H1 (cell line): ENCODE data around the gene CYB561. TPM values are rescaled to one million over a fixed set of nuclear protein-coding genes. Genes with fewer than 3 reads are reported as not detected.

ENCODE experiments used
- CTCF ChIA-PET: fragments of 300-600 bp; sonication (Branson Sonifier 250); formaldehyde crosslinking; loops from one replicate; lab custom pipeline; 2021; ENCODE audit not compliant: partially characterized antibody; lab: Charles Lee
- POLR2A ChIA-PET: fragments of 300-600 bp; sonication (Branson Sonifier 250); formaldehyde crosslinking; loops from one replicate; lab custom pipeline; 2021; ENCODE audit warnings: inconsistent platforms; ENCODE audit not compliant: partially characterized antibody; lab: Charles Lee
- DNase-seq, 2 experiments: peaks; one replicate each; pipeline versions ENCODE4 v3.0.0 to v3.0.0-alpha.2; 2010 to 2022; ENCODE audit warnings: low spot score in 2 of 2, low read depth in 1 of 2, mixed read lengths in 1 of 2
- FAIRE-seq: peaks from 2 replicates; lab custom pipeline; 2011; peaks lifted over from hg19 to GRCh38; lab: Jason Lieb, UNC
- H2AFZ ChIP-seq: 2 replicates; pipeline ENCODE4 v1.8.1; 2012; ENCODE audit warnings: low read length, inconsistent platforms
- H2AK5ac ChIP-seq: 2 replicates; pipeline ENCODE4 v1.6.1; 2013; ENCODE audit warnings: low read depth, low read length
- H2BK120ac ChIP-seq: replicated peaks from 2 replicates; pipeline ENCODE3; 2013; ENCODE audit warnings: low read depth, low read length, inconsistent platforms
- H2BK12ac ChIP-seq: 2 replicates; pipeline ENCODE4 v1.6.1; 2013; ENCODE audit warnings: low read depth, low read length
- H2BK15ac ChIP-seq: 2 replicates; pipeline ENCODE4 v1.6.1; 2013; ENCODE audit warnings: low read length
- H2BK20ac ChIP-seq: 2 replicates; pipeline ENCODE4 v1.6.1; 2013; ENCODE audit warnings: low read length
- H2BK5ac ChIP-seq: 2 replicates; pipeline ENCODE4 v1.6.1; 2013; ENCODE audit warnings: low read depth, low read length
- H3K14ac ChIP-seq: 2 replicates; pipeline ENCODE4 v1.6.1; 2013; ENCODE audit warnings: inconsistent platforms; ENCODE audit not compliant: insufficient read length
- H3K18ac ChIP-seq: 2 replicates; pipeline ENCODE4 v1.6.1; 2013; ENCODE audit warnings: low read length; ENCODE audit errors: extremely low read depth
- H3K23ac ChIP-seq: 2 replicates; pipeline ENCODE4 v1.6.1; 2013; ENCODE audit warnings: inconsistent platforms; ENCODE audit not compliant: insufficient read length
- H3K23me2 ChIP-seq: 2 replicates; pipeline ENCODE4 v1.6.1; 2013; ENCODE audit warnings: low read depth, low read length
- H3K27ac ChIP-seq: 2 replicates; pipeline ENCODE4 v1.6.1; 2011; ENCODE audit warnings: low read depth, low read length, inconsistent platforms
- H3K27me3 ChIP-seq, 4 experiments: replicated peaks in 1 of 4; 1 replicate in 1 of 4; 2 replicates in 3 of 4; pipeline versions ENCODE4 v1.6.1 to v1.8.1; 2011 to 2013; ENCODE audit warnings: low read length in 3 of 4, mild to moderate bottlenecking in 3 of 4, inconsistent platforms in 2 of 4, mixed read lengths in 2 of 4, moderate library complexity in 1 of 4; ENCODE audit not compliant: control insufficient read depth in 3 of 4, insufficient read depth in 3 of 4; ENCODE audit errors: extremely low read depth in 1 of 4
- H3K36me3 ChIP-seq, 4 experiments: 2 replicates each; pipeline versions ENCODE4 v1.6.1 to v1.8.1; 2011 to 2013; ENCODE audit warnings: mild to moderate bottlenecking in 4 of 4, low read length in 3 of 4, moderate library complexity in 2 of 4, control low read depth in 1 of 4, inconsistent platforms in 1 of 4; ENCODE audit not compliant: insufficient read depth in 4 of 4, control insufficient read depth in 2 of 4
- H3K4ac ChIP-seq: replicated peaks from 2 replicates; pipeline ENCODE3; 2013; ENCODE audit warnings: low read length, low read depth, mixed read lengths, inconsistent platforms; ENCODE audit not compliant: insufficient read length
- H3K4me1 ChIP-seq, 4 experiments: replicated peaks in 1 of 4; 1 replicate in 1 of 4; 2 replicates in 3 of 4; pipeline versions ENCODE4 v1.6.1 to v1.8.1; 2011 to 2013; ENCODE audit warnings: low read length in 3 of 4, inconsistent platforms in 2 of 4, mixed read lengths in 1 of 4; ENCODE audit not compliant: insufficient read depth in 4 of 4, control insufficient read depth in 3 of 4
- H3K4me2 ChIP-seq, 2 experiments: 2 replicates each; pipeline versions ENCODE4 v1.6.1 to v1.8.1; 2011 to 2013; ENCODE audit warnings: low read depth in 2 of 2, low read length in 2 of 2, control low read depth in 1 of 2, inconsistent platforms in 1 of 2, mild to moderate bottlenecking in 1 of 2; ENCODE audit not compliant: insufficient read depth in 1 of 2
- H3K4me3 ChIP-seq, 4 experiments: fragments of 200-600, 300-600 bp in 1 of 4; sonication (generic), shearing (Covaris generic), sonication (Bioruptor Twin) in 1 of 4; 2 replicates each; pipeline versions ENCODE4 v1.5.1 to v1.8.1; 2011 to 2016; ENCODE audit warnings: low read length in 4 of 4, low read depth in 3 of 4, control low read depth in 2 of 4, inconsistent platforms in 2 of 4, mild to moderate bottlenecking in 2 of 4, mixed read lengths in 1 of 4, moderate library complexity in 1 of 4; ENCODE audit not compliant: insufficient read depth in 2 of 4; ENCODE audit errors: extremely low read depth in 1 of 4
- H3K56ac ChIP-seq: replicated peaks from 2 replicates; pipeline ENCODE3; 2013; ENCODE audit warnings: low read depth, mild to moderate bottlenecking, mixed read lengths, low read length, inconsistent platforms; ENCODE audit not compliant: insufficient read length
- H3K79me1 ChIP-seq: 2 replicates; pipeline ENCODE4 v1.6.1; 2013; ENCODE audit warnings: low read depth, low read length, control low read depth
- H3K79me2 ChIP-seq, 2 experiments: 2 replicates each; pipeline versions ENCODE4 v1.6.1 to v1.8.1; 2012 to 2013; ENCODE audit warnings: low read length in 2 of 2, mild to moderate bottlenecking in 2 of 2, inconsistent platforms in 1 of 2; ENCODE audit not compliant: insufficient read depth in 2 of 2, control insufficient read depth in 1 of 2
- H3K9ac ChIP-seq, 4 experiments: replicated peaks in 1 of 4; 1 replicate in 1 of 4; 2 replicates in 3 of 4; pipeline versions ENCODE4 v1.6.1 to v1.8.1; 2011 to 2013; ENCODE audit warnings: low read depth in 3 of 4, low read length in 3 of 4, control low read depth in 2 of 4, mild to moderate bottlenecking in 2 of 4, moderate library complexity in 2 of 4, inconsistent platforms in 1 of 4; ENCODE audit errors: extremely low read depth in 1 of 4
- H3K9me3 ChIP-seq, 2 experiments: 2 replicates each; pipeline versions ENCODE4 v1.6.1 to v1.8.1; 2012 to 2013; ENCODE audit warnings: mild to moderate bottlenecking in 2 of 2, moderate library complexity in 2 of 2, control low read depth in 1 of 2, inconsistent platforms in 1 of 2, low read depth in 1 of 2, low read length in 1 of 2, mixed read lengths in 1 of 2; ENCODE audit not compliant: insufficient read depth in 2 of 2
- H4K20me1 ChIP-seq, 2 experiments: replicated peaks in 1 of 2; 2 replicates each; pipeline versions ENCODE3 to v1.8.1; 2011 to 2013; ENCODE audit warnings: inconsistent platforms in 2 of 2, low read length in 2 of 2, mild to moderate bottlenecking in 1 of 2; ENCODE audit not compliant: insufficient read depth in 2 of 2, control insufficient read depth in 1 of 2
- H4K5ac ChIP-seq: 2 replicates; pipeline ENCODE4 v1.6.1; 2013; ENCODE audit warnings: low read length, low read depth, mixed read lengths, inconsistent platforms; ENCODE audit not compliant: insufficient read length
- H4K8ac ChIP-seq: 2 replicates; pipeline ENCODE4 v1.8.0; 2013; ENCODE audit warnings: mild to moderate bottlenecking, moderate library complexity, low read length, inconsistent platforms; ENCODE audit not compliant: insufficient read depth; ENCODE audit errors: extremely low read depth
- H4K91ac ChIP-seq: replicated peaks from 2 replicates; pipeline ENCODE3; 2013; ENCODE audit warnings: low read length, mixed read lengths, inconsistent platforms; ENCODE audit not compliant: insufficient read length
- GTF2F1 ChIP-seq: IDR thresholded peaks from 2 replicates; pipeline ENCODE4 v1.6.1; 2012; ENCODE audit warnings: low read depth, low read length, improper control_type of control experiment, borderline replicate concordance
- HDAC6 ChIP-seq: IDR thresholded peaks from one replicate; pipeline ENCODE4 v1.7.1; 2012; ENCODE audit warnings: low read depth, mild to moderate bottlenecking, inconsistent platforms, low read length, moderate library complexity
- JUN ChIP-seq: IDR thresholded peaks from 2 replicates; pipeline ENCODE4 v1.6.1; 2011; ENCODE audit warnings: low read depth, mild to moderate bottlenecking, improper control_type of control experiment, low read length
- KDM1A ChIP-seq: fragments of 200-600, 300-600 bp; sonication (generic); IDR thresholded peaks from 2 replicates; pipeline ENCODE4 v1.7.1; 2016; ENCODE audit warnings: mild to moderate bottlenecking, low read length, borderline replicate concordance
- NRF1 ChIP-seq: IDR thresholded peaks from 2 replicates; pipeline ENCODE4 v1.6.1; 2011; ENCODE audit warnings: mild to moderate bottlenecking, low read depth, low read length, improper control_type of control experiment
- POLR2AphosphoS5 ChIP-seq: IDR thresholded peaks from 2 replicates; pipeline ENCODE4 v1.6.1; 2011; ENCODE audit warnings: low read depth, low read length
- TAF7 ChIP-seq: optimal IDR thresholded peaks from 2 replicates; pipeline ENCODE3; 2011; ENCODE audit warnings: low read depth, mild to moderate bottlenecking, inconsistent platforms, low read length, moderate library complexity, borderline replicate concordance
- TBP ChIP-seq: IDR thresholded peaks from 2 replicates; pipeline ENCODE4 v1.6.1; 2011; ENCODE audit warnings: low read depth, low read length, improper control_type of control experiment
- ZNF274 ChIP-seq: IDR thresholded peaks from 2 replicates; pipeline ENCODE4 v1.7.0; 2012; ENCODE audit warnings: low read length, borderline replicate concordance; ENCODE audit errors: extremely low read depth
- WGBS, 2 experiments: shearing (Covaris generic) in 1 of 2; methylation state at CpG; one replicate each; pipeline versions ENCODE4 v1.1.6 to v1.1.7; 2013 to 2015; ENCODE audit warnings: low lambda C conversion rate in 2 of 2, mixed read lengths in 2 of 2, inconsistent platforms in 1 of 2, low coverage in 1 of 2, missing lambda C conversion rate in 1 of 2; ENCODE audit not compliant: insufficient replicate concordance in 2 of 2, insufficient coverage in 1 of 2, insufficient read length in 1 of 2; ENCODE audit errors: extremely low coverage in 1 of 2, missing lambda C conversion rate in 1 of 2; 5-methylcytosine and 5-hydroxymethylcytosine counted together
- polyA plus RNA-seq, 7 experiments: library from polyadenylated mRNA; depleted of rRNA in 3 of 7; stranded (reverse) in 5 of 7; unstranded in 2 of 7; fragments of >200 nt in 5 of 7; fragments of 200-250 nt in 2 of 7; gene quantifications; 1 replicate in 5 of 7; 2 replicates in 1 of 7; 4 replicates in 1 of 7; pipeline versions ENCODE4 v1.2.1 to v1.2.3, GENCODE V29; 2011 to 2013; ENCODE audit warnings: missing spikeins in 2 of 7, mixed read lengths in 2 of 7
- total RNA-seq: library from RNA; stranded (reverse); fragmentation: NEBNext Ultra II Directional; extraction: Animal tissue kit (Norgen Biotek cat#: 25700); gene quantifications from 2 replicates; pipeline ENCODE4 v1.2.1, GENCODE V29; 2021

Gene CYB561
- total and polyA plus RNA-seq, 2 of the 8 experiments (the other 6 are each of a cell fraction or from before 2014, with no cell fraction given): 19.7 to 23.4 TPM

- Histone ChIP-seq H2BK15ac (no peak overlapping the region), H3K9ac (no peak overlapping the region), H2BK120ac (no peak overlapping the region), H3K79me2 (no peaks in the 10 kb centered on the region), H4K8ac (no peak overlapping the region), H3K4me3 (no peak overlapping the region), H3K79me1 (no peaks in the 10 kb centered on the region), H3K4me1 (no peaks in the 10 kb centered on the region), H3K9me3 (no peaks in the 10 kb centered on the region), H3K27ac (no peak overlapping the region), H3K18ac (no peak overlapping the region), H4K91ac (no peak overlapping the region), H2BK12ac (no peak overlapping the region), H3K36me3 (no peaks in the 10 kb centered on the region), H2BK20ac (no peak overlapping the region), H3K27me3 (no peaks in the 10 kb centered on the region), H2AFZ (no peak overlapping the region), H2AK5ac (no peak overlapping the region), H3K56ac (no peak overlapping the region), H4K20me1 (no peaks in the 10 kb centered on the region), H3K23ac (no peak overlapping the region), H3K4ac (no peak overlapping the region), H4K5ac (no peak overlapping the region), H2BK5ac (no peak overlapping the region), H3K23me2 (no peaks in the 10 kb centered on the region), H3K14ac (no peak overlapping the region), H3K4me2 (no peak overlapping the region)
- POLR2A ChIA-PET: no interaction called here
- FAIRE-seq: no peak
- CTCF ChIA-PET: interaction anchor here (0.6 to 1.5 kb wide), 4 partner anchors 14 to 833 kb away, joined by 3 to 4 read pairs (median 3); no protein-coding TSS in a partner anchor
- 91% methylated on average over 4 of the region's 4 CpGs; no CpG with 5 or more reads in 1 of the 2 experiments for WGBS, 2 experiments
- DNase-seq: no peak
- TF ChIP-seq NRF1: no peak
- TF ChIP-seq TBP: no peak
- TF ChIP-seq KDM1A: no peak
- no peak for TF ChIP-seq TAF7
- no peak for TF ChIP-seq GTF2F1
- no peak for TF ChIP-seq JUN
- TF ChIP-seq HDAC6: no peak
- no peak for TF ChIP-seq ZNF274
- no peak for TF ChIP-seq POLR2AphosphoS5
Measured at GRCh38 chr17:63387656-63388340, 58.3 kb downstream of the CYB561 start.
